ENCODE measurements around the gene TSSK6. TPM values are rescaled to one million over a fixed set of nuclear protein-coding genes. Genes with fewer than 3 reads are reported as not detected.

TSSK6 gene
- total RNA-seq, 1 experiment from 2014 or later: 4.7 TPM

DNA sequence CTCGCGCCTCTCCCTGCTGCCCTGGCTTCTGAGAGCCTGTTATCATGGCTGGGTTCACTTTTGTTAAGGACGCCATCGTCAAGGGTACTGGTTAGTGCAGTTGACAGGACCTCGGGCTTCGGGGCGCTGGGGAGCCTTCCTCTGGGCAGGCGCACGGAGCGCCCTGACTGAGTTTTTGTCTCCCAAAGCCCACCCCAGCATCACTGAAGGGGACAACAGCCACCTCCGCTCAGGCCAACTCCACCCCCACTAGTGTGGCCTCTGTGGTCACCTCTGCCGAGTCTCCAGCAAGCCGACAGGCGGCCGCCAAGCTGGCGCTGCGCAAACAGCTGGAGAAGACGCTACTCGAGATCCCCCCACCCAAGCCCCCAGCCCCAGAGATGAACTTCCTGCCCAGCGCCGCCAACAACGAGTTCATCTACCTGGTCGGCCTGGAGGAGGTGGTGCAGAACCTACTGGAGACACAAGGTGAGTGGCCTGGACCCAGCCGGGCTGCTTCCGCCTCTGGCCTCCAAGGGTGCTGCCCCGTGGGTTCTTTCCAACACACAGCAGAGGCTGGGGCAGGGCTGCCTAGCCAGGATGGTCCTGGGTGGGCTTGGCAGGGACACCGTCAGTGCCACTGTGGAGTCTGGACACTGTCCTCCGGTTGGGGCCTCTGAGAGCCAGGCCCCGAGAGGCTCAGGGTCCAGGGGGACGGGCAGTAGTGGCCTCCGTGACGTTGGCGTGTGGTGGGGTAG lies 16.9 kb downstream of the TSSK6 start:
- DNase-seq (ENCODE audit: low spot score): no peak
- Mint-ChIP-seq H3K9me3 (no peaks in the 10 kb centered on the region), H3K36me3 (peaks cover 68% of the 10 kb centered on the region), H3K4me3 (no peak overlapping the region), H3K4me1 (no peaks in the 10 kb centered on the region), H3K27me3 (ENCODE audit: low read depth) (no peaks in the 10 kb centered on the region), H3K27ac (no peak overlapping the region)
- ATAC-seq: no peak
- POLR2A ChIA-PET: no interaction called here
- CTCF ChIA-PET: no interaction called here
- TF ChIP-seq, protein P1, sequence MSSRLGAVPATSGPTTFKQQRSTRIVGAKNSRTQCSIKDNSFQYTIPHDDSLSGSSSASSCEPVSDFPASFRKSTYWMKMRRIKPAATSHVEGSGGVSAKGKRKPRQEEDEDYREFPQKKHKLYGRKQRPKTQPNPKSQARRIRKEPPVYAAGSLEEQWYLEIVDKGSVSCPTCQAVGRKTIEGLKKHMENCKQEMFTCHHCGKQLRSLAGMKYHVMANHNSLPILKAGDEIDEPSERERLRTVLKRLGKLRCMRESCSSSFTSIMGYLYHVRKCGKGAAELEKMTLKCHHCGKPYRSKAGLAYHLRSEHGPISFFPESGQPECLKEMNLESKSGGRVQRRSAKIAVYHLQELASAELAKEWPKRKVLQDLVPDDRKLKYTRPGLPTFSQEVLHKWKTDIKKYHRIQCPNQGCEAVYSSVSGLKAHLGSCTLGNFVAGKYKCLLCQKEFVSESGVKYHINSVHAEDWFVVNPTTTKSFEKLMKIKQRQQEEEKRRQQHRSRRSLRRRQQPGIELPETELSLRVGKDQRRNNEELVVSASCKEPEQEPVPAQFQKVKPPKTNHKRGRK (CRISPR knock-in tag; IDR thresholded peaks at IDR 0.05; ENCODE audit: borderline replicate concordance): no peak
- TF ChIP-seq, protein P2, sequence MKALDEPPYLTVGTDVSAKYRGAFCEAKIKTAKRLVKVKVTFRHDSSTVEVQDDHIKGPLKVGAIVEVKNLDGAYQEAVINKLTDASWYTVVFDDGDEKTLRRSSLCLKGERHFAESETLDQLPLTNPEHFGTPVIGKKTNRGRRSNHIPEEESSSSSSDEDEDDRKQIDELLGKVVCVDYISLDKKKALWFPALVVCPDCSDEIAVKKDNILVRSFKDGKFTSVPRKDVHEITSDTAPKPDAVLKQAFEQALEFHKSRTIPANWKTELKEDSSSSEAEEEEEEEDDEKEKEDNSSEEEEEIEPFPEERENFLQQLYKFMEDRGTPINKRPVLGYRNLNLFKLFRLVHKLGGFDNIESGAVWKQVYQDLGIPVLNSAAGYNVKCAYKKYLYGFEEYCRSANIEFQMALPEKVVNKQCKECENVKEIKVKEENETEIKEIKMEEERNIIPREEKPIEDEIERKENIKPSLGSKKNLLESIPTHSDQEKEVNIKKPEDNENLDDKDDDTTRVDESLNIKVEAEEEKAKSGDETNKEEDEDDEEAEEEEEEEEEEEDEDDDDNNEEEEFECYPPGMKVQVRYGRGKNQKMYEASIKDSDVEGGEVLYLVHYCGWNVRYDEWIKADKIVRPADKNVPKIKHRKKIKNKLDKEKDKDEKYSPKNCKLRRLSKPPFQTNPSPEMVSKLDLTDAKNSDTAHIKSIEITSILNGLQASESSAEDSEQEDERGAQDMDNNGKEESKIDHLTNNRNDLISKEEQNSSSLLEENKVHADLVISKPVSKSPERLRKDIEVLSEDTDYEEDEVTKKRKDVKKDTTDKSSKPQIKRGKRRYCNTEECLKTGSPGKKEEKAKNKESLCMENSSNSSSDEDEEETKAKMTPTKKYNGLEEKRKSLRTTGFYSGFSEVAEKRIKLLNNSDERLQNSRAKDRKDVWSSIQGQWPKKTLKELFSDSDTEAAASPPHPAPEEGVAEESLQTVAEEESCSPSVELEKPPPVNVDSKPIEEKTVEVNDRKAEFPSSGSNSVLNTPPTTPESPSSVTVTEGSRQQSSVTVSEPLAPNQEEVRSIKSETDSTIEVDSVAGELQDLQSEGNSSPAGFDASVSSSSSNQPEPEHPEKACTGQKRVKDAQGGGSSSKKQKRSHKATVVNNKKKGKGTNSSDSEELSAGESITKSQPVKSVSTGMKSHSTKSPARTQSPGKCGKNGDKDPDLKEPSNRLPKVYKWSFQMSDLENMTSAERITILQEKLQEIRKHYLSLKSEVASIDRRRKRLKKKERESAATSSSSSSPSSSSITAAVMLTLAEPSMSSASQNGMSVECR (CRISPR knock-in tag; IDR thresholded peaks at IDR 0.05; ENCODE audit: borderline replicate concordance): no peak
- TF ChIP-seq, protein P3, sequence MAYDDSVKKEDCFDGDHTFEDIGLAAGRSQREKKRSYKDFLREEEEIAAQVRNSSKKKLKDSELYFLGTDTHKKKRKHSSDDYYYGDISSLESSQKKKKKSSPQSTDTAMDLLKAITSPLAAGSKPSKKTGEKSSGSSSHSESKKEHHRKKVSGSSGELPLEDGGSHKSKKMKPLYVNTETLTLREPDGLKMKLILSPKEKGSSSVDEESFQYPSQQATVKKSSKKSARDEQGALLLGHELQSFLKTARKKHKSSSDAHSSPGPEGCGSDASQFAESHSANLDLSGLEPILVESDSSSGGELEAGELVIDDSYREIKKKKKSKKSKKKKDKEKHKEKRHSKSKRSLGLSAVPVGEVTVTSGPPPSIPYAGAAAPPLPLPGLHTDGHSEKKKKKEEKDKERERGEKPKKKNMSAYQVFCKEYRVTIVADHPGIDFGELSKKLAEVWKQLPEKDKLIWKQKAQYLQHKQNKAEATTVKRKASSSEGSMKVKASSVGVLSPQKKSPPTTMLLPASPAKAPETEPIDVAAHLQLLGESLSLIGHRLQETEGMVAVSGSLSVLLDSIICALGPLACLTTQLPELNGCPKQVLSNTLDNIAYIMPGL (CRISPR knock-in tag; IDR thresholded peaks at IDR 0.05): no peak
- no peak for TF ChIP-seq FOXK1 (CRISPR knock-in tag; IDR thresholded peaks at IDR 0.05)
- no peak for TF ChIP-seq PRDM15 (CRISPR knock-in tag; IDR thresholded peaks at IDR 0.05)

GRCh38 chr19:19495614-19496603 lies 19.4 kb downstream of the TSSK6 start:
- ATAC-seq: no peak
- H3K27me3 Mint-ChIP-seq (ENCODE audit: low read depth): no peaks in the 10 kb centered on the region
- no peaks in the 10 kb centered on the region for H3K9me3 Mint-ChIP-seq
- H3K36me3 Mint-ChIP-seq: peaks cover 55% of the 10 kb centered on the region
- CTCF ChIA-PET: no interaction called here
- no peak for TF ChIP-seq CDX4 (CRISPR knock-in tag; IDR thresholded peaks at IDR 0.05; ENCODE audit: borderline replicate concordance)
- H3K4me3 Mint-ChIP-seq: no peak overlapping the region
- POLR2A ChIA-PET: no interaction called here
- H3K27ac Mint-ChIP-seq: no peak overlapping the region
- H3K4me1 Mint-ChIP-seq: no peaks in the 10 kb centered on the region
- DNase-seq (ENCODE audit: low spot score): no peak
